GM19324 (cell line): ENCODE data around the gene SLC52A1.
"Not testable (repeated sequence)": the region's sequence is repeated elsewhere in the genome, so short reads cannot be mapped to it uniquely, and the experiment has no call there.

Source experiments
- ATAC-seq: cut with Tn5 transposase; IDR thresholded peaks from one replicate; pipeline ENCODE4 v1.9.1; 2021; ENCODE audit warnings: mild to moderate bottlenecking, moderate library complexity; ENCODE audit not compliant: unreplicated experiment, low FRiP score

Gene SLC52A1

GRCh38 chr17:5032865-5033264, 2.4 kb downstream of the SLC52A1 start:
- ATAC-seq = no peak

GRCh38 chr17:5031365-5032082, 3.7 kb downstream of the SLC52A1 start:
- peak; percentile 64 for ATAC-seq

GRCh38 chr17:5030168-5030567, 5.1 kb downstream of the SLC52A1 start:
- ATAC-seq = not testable (repeated sequence)

- ATAC-seq = no peak
These were observed 7.3 kb downstream of the SLC52A1 start for GRCh38 chr17:5027916-5028315.

DNA sequence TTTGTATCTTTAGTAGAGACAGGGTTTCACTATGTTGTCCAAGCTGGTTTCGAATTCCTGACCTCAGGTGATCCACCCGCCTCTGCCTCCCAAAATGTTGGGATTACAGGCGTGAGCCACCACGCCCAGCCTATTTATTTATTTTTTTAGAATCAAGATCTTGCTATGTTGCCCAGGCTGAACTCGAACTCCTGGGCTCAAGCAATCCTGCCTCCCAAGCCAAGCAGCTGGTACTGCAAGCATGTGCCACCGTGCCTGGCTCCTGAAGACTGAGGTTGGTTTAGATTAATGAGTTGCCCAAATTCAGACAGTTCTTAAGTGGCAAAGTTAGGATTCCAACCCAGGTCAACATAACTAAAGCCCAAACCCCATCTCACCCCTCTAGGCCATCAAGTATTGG, 7.9 kb downstream of the SLC52A1 start:
- no peak for ATAC-seq

DNA sequence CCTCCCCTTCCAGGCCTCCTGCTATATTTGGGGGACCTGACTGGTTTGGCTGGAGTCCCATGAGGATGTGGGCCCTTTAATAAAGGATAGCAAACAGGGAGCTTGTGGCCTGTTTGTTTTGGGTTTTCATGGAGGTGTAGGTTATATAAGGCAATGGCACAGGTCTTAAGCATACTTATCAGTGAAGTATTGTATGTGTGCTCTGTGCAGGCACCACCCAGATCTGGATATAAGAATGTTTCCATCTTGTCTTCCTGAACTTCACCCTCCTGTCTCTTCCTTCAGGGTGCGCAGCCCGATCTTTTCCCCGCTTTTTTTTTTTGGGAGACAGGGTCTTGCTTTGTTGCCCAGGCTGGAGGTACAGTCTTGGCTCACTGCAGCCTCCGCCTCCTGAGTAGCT, 10.6 kb downstream of the SLC52A1 start:
- ATAC-seq = no peak

DNA sequence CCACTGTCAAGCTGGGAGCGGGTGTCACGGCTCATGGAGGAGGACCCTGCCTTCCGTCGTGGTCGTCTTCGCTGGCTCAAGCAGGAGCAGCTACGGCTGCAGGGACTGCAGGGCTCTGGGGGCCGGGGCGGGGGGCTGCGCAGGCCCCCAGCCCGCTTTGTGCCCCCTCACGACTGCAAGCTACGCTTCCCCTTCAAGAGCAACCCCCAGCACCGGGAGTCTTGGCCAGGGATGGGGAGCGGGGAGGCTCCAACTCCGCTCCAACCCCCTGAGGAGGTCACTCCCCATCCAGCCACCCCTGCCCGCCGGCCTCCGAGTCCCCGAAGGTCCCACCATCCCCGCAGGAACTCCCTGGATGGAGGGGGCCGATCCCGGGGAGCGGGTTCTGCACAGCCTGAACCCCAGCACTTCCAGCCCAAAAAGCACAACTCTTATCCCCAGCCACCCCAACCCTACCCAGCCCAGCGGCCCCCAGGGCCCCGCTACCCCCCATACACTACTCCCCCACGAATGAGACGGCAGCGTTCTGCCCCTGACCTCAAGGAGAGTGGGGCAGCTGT, 11.6 kb downstream of the SLC52A1 start:
- ATAC-seq = no peak

GRCh38 chr17:5022171-5022711, 13.0 kb downstream of the SLC52A1 start:
- no peak for ATAC-seq

GRCh38 chr17:5020502-5021023, 14.7 kb downstream of the SLC52A1 start:
- ATAC-seq = no peak

DNA sequence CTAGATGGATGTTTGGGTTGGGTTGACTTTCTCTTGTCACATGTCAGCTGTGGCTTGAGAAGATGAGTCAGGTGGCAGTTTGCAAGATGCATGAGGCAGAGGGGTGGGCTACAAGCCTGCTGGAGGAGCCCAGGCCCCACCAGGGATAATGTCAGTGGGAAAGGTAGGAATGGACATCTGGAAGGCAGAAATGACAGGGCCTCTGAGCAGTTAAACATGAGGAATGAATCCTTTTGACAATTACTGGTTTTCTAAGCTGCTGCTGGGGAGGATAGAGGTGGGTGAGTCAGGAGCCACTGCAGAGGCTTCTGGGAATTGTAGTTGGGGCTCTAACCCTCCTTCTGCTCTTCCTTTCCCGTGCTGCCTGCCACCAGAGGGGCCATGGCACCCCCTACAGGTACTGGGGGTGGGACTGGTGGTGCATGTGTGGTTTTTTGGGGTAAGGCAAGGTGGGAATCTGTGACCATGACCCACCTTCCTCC, 15.7 kb downstream of the SLC52A1 start:
- no peak for ATAC-seq

DNA sequence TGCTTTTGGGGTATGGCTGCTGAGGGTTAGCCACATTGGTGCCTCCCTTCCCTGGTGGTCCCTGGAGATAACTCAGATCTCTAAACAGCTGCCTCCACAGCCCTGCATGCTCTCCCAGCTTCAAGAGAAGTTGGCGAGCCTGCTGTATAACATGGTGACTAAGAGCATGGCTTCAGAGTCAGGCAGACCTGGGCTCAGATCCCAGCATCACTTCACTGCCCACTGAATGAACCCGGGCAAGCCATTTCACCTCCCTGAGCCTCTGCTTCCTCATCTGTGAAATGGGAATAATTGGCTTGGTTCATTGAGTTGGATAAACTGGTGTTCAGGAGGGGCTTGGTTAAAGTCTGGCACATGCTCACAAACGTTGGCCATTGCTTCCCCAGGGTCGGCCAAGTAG, 20.9 kb downstream of the SLC52A1 start:
- ATAC-seq = no peak

DNA sequence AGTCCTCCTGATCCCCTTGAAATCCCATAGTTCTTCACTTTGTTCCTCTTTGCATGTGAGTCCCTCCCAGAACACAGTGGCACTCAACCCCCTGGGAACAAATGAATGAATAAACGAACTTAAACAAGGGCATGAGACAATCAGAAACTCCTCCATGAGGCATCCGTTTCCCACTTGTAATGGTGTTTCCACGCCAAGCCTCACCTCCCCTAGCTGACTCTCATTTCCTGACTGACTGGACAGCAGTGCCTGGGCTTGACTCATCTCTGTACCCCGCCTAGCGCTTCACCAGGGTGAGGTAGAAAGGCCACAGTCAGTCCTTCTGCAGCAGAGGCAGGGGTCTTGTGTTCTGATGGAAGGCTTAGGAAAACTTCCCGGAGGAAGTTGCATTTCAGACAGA, 23.3 kb downstream of the SLC52A1 start:
- ATAC-seq = no peak

DNA sequence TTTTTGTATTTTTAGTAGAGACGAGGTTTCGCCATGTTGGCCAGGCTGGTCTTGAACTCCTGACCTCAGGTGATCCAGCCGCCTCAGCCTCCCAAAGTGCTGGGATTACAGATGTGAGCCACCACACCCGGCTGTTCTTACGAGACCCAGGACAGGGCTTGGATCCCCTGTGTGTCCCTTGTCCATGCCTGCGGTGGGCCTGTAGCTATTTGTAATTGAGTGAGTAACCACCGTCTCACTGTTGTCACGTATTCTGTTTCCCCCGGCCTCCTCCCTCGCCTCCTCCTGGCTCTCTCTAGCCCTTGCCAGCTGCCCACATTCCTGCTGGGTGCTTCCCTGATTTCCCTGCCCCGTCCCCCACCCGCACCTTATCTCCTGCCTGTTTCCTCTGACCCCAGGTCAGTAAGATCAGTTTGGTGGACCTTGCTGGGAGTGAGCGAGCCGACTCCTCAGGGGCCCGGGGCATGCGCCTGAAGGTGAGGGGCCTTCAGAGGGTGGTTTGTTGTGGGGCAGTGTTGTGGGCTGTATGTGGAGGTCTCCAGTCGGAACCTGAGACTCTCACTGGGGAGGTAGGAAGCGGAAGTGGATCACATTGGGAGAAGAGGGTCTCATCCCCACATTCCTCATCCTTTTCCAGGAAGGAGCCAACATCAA, 31.9 kb downstream of the SLC52A1 start:
- no peak for ATAC-seq

GRCh38 chr17:5002121-5002788, 33.0 kb downstream of the SLC52A1 start:
- no peak for ATAC-seq

DNA sequence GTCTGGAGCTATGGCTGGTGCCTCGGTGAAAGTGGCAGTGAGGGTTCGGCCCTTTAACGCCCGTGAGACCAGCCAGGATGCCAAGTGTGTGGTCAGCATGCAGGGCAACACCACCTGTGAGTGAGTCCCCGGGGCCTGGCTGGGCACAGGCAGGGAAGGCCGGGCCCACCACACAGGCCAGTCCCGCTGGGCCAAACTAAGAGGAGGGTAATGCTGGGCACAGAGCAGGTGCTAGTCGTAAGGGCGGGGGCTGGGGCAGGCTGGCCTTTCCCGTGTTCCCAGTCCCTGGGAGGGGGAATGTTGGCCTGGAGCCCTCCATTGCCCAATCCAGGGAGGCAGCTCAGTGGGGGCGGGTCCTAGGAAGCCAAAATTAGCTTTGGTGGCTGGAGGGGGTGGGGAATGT, 35.0 kb downstream of the SLC52A1 start:
- ATAC-seq = no peak

DNA sequence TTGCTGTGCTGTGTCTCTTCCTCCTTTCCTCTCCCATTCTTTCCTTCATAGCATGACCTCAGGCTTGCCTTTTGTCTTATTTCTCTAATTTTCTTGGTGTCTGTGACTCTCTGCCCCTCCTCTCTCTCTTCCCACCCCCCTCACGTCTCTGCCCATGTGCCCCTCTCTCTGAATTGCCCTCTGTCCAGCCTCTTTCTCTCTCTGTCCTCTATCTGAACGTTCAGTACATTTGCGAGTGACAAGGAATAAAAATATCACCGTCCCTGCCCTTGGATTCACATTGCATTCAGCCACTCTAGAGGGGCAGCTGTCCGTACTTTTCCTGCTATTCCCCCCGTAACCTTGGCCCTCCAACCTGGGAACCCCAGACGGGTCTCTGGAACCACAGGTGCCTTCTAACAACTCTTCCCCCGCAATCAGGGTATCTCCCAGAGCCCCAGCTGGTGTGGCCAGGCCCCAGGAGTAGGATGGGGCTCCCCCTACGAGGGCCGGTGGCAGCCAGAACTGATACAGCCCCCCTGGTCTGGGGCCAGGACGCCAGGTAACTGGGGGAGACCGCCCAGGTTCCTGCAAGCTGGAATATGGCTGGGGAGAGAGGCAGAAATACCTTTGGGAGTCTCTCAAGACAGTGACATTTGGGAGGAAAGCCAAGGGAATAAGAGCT, 35.7 kb downstream of the SLC52A1 start:
- ATAC-seq = no peak

DNA sequence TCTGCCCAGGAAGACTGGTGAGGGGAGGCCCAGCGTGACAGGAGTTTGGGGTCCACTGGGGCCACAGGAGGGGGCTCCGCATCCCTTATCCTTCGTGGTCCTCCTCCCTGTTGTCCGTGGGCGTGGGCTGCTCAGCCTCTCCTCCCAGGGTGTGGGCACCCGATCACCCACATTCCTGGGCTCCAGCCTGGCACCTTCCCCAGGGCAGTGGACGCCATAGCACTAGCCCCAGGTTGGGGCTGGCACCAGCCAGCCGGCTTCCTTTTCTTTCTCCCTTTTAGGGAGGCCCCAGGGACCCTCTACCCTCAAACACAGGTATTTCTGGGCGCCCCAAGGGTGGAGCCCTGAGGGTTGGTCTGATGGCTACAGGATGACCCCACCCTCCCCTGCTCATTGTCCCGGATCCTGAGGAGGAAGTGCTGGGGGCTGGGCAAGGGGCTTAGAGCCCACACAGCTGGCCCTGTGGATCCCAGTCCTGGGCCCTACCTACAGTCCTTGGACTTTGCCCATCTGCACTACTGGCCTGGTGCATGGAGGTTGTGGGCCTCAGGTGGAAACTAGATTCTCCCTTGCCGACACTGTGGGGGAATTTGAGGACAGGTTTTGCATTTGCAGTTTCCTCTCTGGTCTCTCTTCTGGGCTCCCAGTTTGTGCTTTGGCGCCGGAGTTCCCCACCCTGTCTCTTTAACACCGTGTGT, 36.3 kb downstream of the SLC52A1 start:
- ATAC-seq = no peak

GRCh38 chr17:4998027-4998731, 37.0 kb downstream of the SLC52A1 start:
- peak; percentile 15 for ATAC-seq
